ENCODE measurements around the gene ABCF3.

Gene ABCF3

DNA sequence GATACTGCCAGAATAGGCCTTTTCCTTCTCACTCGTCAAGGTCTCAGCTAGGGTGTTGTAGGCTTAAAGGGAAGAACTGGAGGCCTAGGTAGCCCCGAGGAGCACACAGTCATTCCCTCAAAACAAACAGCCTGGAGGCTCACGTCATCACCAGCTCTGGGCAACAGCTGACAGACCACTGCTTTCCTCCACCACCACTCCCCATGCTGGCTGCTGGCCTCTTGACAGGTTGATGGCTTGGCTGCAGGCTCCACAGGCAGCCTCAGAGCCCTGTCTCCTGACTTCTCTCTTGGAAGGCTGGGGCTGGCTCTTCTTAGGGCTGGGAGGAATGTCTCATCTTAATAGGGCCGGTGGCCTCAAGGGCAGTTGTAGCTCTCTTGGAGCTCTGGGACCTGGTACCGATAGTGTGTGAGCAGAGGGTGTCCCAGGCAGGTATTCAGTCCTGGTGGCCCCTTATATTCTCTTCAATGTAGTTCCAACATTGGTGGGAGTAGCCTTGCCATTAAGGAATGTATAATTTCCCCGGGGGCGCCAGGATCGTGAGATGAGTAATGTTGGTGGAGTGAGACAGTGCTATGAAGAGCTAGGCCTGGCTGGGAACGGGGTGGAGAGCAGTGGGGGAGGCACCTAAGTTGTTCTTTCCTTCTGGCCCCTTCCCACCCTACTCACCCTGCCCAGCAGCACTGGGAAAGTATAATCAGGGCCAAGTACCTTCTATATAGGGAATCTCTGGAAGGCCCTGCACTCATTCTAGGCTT, 17.5 kb upstream of the ABCF3 start:
- no peak for FAIRE-seq

DNA sequence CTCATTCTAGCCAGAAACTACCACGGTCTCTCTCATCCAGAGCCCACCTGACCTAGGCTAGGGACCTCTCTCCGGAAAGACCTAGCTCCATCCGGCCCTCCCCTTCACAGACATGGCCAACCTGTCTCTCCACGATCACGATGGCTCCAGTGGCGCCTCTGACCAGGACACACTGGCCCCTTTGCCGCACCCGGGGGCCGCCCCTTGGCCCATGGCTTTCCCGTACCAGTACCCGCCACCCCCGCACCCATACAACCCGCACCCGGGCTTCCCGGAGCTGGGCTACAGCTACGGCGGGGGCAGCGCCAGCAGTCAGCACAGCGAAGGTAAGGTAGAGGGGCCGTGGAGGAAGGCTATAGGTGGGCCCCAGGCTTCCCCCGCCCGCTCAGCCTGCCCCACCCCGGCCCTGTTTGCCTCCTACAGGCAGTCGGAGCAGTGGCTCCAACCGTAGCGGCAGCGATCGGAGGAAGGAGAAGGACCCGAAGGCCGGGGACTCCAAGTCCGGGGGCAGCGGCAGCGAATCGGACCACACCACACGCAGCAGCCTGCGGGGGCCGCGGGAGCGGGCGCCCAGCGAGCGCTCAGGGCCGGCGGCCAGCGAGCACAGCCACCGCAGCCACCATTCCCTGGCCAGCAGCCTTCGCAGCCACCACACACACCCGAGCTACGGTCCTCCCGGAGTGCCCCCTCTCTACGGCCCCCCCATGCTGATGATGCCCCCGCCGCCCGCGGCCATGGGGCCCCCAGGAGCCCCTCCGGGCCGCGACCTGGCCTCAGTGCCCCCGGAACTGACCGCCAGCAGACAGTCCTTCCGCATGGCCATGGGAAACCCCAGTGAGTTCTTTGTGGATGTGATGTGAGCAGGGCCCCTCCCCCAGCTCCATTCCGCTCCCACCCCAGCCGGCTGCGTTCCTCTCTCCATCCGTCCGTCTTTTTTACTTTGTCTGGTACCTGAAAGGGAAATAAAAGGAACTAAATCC, 15.8 kb upstream of the ABCF3 start:
- FAIRE-seq = no peak

DNA sequence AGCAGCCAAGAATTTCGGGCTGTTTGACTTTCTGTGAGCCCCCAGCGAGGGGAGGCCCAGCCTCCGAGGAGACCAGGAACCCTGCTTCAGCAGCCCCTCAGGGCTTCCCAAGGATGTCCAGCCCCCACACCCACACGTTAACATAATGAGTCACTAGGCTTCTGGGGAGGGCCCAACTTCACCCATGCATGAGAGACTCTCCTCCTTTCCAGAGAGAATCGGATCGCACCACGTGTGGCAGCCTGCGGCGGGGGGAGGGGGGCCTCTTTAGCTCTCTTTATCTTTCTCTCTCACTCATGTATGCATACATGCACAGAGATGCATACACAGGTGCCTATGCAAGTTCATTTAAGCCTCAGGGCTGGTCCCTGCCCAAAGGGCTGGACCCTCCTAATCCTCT, 14.4 kb upstream of the ABCF3 start:
- no peak for FAIRE-seq

DNA sequence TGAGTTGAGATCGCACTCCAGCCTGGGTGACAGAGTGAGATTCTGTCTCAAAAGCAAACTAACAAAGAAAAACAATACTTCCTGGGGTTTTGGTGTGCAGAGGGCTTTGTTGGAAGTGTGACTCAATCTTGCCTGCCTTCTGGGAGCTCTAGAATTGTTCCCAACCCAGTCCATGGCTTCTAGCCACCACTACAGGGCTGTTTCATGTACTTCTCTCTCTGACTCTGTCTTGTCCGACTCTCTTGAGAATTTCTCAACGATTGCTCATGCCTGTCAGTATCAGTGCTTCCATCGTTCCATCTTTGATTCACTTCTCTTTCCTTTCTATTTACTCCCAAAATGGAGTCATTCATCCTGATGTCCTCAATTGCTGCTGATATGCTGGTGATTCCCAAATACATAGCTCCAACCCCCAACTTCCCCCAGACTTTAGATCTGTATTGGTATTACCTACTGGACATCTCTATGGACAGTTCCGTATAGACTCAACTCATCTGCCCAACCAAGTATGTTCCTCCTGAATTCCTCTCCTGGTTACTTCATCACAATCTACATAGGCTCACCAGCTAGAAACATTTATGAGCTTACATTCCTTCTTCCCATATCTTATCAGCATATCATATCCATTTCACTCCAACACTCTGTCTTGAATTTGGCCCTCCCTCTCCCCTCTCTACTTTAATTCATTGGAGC, 13.2 kb upstream of the ABCF3 start:
- no peak for FAIRE-seq

DNA sequence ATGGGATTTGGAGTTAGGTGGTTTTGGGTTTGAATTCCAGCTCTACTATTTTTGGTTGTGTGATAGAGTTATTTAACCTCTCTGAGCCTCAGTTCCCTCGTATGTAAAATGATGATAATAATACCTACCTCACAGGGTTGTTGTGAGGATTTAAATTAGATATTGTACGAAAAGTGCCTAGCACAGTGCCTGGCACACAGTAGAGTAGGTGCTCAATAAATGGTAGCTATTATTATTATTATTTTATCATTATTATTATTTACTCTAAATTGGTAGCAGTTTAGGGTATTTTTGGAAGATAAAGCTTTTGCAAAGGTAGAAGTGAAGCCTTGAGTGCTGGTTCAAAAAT, 12.7 kb upstream of the ABCF3 start:
- no peak for FAIRE-seq

DNA sequence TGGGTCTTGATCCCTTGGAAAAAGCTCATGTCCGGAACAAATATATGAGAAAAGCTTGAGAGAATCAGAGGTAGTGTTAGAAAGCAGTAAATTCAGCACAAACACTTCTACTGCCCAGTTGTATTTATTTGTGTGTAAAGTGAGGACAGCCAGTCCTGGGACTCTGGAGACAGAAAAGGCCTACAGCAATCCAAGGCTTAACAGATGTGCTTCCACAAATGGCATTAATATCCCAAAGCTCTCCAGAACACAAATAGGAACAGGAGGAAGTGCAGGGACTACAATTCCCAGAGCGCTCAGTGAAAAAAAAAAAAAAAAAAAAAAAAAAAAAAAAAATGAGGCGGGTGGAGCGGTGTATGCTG, 11.7 kb upstream of the ABCF3 start:
- no peak for FAIRE-seq

DNA sequence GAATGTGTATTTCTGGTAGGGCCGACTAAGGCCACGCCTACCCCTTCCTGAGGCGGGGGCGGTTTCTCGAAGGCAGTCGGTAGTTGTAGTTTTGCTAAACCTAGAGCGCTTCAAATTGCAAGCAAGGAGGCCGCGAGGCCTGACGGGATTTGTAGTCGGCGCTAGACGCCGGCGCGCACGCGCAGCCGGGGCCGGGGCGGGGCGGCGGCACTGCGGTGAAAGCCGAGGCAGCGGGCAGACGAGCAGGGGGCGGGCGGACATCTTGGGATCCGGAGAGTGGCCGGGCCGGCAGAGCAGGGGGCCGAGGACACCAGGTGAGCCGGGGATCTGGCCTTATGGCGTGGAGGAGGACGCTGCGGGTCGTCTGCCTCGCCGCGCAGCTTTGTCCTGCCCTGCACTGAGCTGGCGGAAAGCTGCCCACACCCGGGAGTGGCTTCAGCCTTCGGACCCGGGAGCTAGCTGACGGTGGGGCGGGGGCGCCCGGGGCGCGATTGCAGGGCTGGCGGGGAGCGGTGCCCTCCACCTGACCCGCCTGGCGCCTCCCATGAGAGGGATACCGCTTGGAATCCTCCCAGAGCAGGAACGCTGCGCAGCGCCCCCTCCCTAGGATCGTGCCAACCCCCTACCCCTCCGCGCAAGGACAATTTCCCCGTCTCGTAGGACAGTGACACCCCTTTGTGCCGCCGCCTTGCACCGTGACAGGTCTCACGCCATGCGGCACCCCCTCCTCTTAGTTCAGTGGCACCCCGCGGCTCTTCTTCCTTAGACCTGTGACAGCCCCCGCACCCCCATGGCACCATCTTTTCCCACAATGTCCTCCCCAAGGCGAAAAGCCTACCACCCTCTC, 11.1 kb upstream of the ABCF3 start, which contains the start of gene AP2M1:
Gene AP2M1, plus strand, starts transcription at position 210 of the 847 bp plus-strand sequence. CDS start 2,139 bp downstream, outside the sequence.
- peak; percentile 87 for FAIRE-seq

DNA sequence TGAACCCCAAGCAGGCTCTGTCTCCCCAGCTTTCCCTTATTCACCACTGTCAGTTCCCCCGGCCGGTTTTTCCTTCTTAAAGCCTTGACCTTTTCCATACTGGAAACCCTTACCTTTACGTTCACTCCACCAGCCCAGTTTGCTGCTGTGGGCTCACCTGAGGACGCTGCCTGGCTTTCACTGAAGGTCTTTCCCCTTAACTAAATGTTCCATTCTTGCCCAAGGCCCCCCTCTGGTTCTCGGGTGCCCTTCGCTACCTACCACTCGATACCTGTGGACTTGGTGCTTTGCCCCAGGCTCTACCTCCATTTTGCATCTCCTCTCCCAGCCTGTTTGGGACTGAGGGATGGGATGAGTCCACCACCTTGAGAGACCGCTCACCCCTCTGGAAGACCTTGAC, 10.5 kb upstream of the ABCF3 start:
- FAIRE-seq = no peak

DNA sequence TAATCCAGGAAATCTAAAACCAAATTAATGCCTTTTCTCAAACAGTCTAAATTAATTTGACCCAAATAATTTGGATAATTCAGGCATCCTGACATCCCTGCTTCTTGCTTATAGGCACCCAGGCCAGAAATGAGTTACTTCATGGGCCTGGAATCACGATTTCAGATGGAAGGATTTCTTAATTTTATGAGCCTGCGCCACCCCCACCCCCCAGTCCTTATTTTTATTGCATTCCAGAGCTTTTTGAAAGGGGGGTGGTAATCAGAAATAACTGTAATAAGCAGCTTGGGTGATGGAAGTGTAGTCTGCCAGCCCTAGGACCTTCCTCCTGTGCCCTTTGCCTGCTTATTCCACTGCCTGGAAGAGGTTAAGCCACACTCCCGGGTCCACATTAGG, 10.0 kb upstream of the ABCF3 start:
- no peak for FAIRE-seq

DNA sequence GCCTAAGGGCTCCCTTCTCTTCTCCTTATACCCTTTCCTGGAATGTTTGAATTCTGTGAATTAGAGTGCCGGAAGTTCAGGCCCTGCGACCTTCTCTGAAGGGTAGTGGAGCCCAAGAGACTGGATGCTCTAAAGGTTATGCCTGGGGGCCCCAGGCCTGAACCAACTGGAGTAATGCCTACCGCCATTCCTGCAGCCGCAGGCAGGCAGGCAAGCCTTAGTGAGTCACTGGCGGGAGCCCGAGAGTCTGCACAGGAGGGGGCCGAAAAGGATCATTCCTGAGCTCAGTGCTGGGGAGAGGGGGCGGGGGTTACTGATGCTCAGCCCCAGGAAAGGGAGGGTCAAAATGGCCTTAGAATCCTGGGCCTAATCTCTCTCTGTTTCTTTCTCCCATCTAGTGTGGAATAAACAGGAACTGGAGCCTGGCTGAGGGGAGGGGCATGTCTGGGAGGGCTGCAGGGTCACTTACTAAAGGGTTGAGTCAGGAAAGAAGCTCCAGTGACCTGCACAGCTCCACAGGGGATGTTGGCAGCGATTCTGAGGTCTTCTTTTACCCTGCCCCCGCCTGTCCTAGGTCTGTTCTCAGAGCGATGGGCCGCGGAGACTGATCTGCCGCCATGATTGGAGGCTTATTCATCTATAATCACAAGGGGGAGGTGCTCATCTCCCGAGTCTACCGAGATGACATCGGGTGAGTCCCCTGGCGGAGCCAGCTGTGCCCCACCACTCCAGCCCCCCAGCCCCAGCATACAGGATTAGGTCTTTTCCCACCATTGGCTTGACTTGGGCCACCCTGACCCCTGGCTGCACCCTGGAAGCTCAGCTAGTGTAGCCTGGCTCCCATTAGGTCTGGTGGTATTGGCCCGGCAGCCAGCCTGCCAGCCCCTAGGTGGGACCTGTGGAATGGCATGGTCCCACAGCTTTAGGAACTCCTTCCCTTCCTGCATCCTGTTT, 9.3 kb upstream of the ABCF3 start:
- FAIRE-seq = no peak

DNA sequence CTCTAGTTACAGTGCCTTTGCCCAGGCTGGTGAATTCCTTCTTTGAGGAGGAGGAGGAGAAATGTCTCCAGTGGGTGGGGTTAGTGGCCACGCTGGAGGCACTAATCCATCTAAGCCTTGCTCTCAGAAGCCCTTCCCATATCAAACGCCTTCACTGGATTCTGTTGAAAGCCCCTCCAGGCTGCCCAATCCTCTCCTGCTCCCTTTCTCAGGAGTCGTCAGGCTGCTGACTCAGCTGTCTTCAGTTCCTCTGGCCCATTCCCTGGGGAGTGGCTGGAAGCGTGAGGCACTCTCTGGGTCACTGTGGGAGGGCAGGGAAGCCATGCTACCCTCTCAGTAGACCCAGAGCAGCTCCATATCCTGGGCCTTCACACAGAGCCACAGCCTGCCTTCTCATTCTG, 8.7 kb upstream of the ABCF3 start:
- no peak for FAIRE-seq

DNA sequence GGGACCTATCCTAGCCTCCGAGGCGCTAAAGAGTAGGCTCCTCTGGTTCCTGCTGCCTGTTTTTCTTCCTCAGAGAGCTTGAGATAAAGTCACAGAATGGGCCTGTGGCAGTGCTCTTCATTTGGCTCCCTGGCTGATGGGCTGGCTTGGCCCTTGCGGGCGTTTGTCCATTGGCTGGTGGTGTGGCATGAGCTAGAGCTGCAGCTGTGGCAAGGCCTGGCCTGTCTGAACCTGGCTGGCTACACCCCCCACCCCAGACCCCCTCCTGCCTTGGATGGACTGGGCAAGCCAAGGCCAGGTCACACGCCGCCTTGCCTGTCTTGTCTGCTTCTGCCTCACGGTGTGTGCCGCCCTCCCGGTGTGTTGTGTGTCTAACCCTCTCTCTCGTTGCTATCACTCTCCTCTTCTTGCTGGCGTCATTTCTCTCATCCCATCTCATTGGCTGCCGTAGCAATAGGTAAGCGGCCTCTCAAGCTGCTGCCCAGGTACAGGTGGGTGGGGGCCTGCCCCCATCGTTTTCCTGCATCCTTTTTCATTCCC, 8.2 kb upstream of the ABCF3 start:
- FAIRE-seq = no peak

DNA sequence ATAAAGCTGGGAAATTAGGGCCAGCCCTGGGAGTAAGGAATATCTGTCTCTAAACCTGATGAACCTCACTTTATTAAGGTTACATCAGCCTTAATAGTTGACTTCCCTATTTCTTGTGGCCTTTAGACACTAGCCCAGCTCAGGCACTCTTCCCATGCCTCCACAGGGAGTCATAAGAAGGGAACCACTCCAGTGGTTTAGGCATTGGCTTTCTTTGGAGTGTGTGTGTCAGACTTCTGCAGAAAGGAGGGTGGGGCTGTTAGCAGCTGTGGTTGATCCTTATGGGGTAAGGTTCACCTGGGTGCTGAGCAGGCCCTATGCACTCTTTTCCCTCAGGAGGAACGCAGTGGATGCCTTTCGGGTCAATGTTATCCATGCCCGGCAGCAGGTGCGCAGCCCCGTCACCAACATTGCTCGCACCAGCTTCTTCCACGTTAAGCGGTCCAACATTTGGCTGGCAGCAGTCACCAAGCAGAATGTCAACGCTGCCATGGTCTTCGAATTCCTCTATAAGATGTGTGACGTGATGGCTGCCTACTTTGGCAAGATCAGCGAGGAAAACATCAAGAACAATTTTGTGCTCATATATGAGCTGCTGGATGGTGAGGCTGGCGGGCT, 7.4 kb upstream of the ABCF3 start:
- no peak for FAIRE-seq

DNA sequence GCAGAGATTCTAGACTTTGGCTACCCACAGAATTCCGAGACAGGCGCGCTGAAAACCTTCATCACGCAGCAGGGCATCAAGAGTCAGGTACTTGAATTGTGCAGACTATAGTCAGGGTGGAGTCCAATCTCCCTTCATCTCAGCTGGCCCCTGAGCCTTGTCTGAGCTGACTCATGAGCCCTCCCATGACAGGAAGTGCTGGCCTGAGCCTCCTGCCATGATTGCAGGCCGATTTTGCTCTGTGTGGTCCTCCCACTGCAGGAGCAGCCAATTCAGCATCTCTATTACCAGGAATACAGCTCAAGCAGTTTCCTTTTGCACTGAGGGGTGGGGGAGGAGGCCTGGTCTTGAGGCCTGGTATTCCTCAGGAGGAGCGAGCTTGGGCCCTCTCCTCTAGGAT, 5.8 kb upstream of the ABCF3 start:
- no peak for FAIRE-seq

DNA sequence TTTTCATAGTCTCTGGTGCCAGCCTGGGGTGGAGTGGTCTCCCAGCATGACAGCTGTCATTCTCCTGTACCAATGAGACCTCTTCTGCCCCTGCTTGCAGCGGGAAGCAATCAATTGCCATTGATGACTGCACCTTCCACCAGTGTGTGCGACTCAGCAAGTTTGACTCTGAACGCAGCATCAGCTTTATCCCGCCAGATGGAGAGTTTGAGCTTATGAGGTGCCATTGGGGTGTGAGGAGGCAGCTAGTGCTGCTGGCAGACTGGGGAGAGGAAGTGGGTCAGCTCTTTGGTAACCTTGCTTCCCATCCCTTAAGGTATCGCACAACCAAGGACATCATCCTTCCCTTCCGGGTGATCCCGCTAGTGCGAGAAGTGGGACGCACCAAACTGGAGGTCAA, 4.4 kb upstream of the ABCF3 start:
- no peak for FAIRE-seq

DNA sequence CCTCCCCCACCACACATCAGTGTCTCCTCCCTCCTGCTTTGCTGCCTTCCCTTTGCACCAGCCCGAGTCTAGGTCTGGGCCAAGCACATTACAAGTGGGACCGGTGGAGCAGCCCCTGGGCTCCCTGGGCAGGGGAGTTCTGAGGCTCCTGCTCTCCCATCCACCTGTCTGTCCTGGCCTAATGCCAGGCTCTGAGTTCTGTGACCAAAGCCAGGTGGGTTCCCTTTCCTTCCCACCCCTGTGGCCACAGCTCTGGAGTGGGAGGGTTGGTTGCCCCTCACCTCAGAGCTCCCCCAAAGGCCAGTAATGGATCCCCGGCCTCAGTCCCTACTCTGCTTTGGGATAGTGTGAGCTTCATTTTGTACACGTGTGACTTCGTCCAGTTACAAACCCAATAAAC, 2.3 kb upstream of the ABCF3 start:
- FAIRE-seq = no peak

DNA sequence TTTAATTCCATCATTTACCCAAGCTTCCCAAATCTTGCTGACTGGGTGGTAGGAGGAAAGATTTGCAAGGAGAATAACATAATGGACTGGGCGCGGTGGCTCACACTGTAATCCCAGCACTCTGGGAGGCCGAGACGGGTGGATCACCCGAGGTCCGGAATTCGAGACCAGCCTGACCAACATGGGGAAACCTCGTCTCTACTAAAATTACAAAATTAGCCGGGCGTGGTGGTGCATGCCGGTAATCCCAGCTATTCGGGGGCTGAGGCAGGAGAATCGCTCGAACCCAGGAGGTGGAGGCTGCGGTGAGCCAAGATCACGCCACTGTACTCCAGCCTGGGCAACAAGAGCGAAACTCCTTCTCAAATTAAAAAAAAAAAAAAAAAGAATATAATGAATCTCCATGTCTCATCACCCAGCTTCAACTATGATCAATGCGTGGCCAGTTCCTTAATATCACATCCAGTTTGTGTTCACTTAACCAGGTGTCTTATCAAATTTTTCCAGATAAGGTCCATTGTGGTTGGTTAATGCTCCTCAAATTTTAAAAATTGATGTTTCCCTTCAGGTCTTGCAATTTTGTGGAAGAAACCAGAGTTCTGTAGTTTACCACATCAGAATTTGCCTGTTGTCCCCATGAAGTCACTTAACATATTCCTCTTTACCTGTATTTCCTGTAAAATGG, 1.3 kb upstream of the ABCF3 start:
- no peak for FAIRE-seq

DNA sequence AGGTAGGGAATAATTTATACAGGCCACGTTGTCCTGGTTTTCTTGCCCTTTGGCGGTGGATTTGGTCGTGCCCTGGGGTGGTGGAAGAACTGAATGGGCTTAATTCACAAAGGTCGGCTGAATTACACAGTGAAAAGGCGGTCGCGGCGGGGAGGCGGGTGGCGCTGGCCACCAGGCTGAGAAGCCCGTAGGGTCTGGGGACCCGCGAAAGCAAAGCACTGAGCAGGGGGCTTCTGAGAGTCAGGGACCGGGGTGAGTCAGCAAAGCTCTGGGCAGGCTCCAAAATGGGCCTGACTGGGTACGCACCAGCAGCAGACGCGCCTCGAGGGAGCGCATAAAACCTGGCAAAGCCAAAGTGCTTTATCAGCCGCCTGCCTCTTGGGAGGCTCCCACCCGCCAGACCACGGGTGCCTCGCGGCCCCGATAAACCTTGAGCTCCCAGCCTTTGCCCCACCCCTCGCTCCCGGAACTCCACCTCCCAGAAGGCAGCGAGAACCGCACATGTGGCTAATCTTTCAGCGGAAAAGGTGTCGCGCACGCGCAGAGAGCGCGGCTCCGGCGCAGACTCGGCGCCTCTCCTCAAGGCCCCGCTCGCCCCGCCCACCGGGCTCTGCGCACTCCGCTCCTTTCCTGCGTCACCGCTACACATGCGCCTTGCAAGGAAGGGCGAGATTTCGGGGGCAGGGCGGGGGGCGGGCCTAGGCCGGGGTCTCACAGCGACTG, 377 bp upstream of the ABCF3 start:
- peak; percentile 56 for FAIRE-seq

DNA sequence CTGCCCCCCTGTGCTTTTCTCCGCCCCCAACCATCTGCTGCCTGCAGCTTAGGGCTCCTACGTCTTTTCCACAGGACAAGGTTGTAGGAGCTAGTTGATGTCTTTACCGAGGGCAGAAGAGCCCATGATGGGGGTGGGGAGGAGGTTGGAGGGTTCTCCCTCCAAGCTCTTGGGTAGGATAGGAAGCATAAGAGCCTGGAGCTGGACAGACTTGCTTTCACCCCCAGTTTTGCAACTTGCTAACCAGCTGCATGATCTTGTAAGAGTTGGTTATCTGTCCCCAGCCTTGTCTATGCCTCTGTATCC, 856 bp downstream of the ABCF3 start:
- FAIRE-seq = no peak

DNA sequence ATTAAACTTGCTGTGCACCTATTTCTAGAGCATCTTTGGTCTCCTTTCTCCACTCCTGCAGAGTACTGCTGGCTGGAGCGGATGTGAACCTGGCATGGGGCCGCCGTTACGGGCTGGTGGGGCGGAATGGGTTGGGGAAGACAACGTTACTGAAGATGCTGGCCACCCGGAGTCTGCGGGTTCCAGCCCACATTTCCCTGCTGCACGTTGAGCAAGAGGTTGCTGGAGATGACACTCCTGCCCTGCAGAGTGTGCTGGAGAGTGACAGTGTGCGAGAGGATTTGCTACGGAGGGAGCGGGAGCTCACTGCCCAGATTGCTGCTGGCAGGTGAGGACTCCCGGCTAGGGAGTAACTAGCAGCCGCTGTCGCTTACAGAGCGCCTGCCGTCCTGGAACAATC, 2.1 kb downstream of the ABCF3 start:
- FAIRE-seq = no peak
